Measurements from ENCODE around the gene CBX6. TPM values are rescaled to one million over a fixed set of nuclear protein-coding genes. Genes with fewer than 3 reads are reported as not detected.

CBX6 gene
- total and polyA plus RNA-seq, 4 donors, result 14.6 to 79.2 (median 23.3) TPM

GRCh38 chr22:38901111-38901641, 29.2 kb upstream of the CBX6 start:
- no peak for ATAC-seq (ENCODE audit: insufficient read depth, low FRiP score)
- Histone ChIP-seq H3K27me3 (ENCODE audit: control insufficient read depth in 3 of 3, insufficient read depth in 3 of 3, low read length in 2 of 3) (no peaks in the 10 kb centered on the region), H3K27ac (ENCODE audit: low read depth in 1 of 2, low read length in 1 of 2) (no peak overlapping the region), H3K4me1 (ENCODE audit: control insufficient read depth in 5 of 5, insufficient read depth in 5 of 5, low read length in 5 of 5) (no peaks in the 10 kb centered on the region), H3K9me3 (ENCODE audit: control insufficient read depth in 4 of 4, insufficient read depth in 3 of 4, low read length in 3 of 4) (peaks cover 0 to 5% (median under 1%) of the 10 kb centered on the region in 4 donors), H3K4me3 (no peak overlapping the region), H3K9ac (ENCODE audit: insufficient read depth in 1 of 2, low read length in 2 of 2) (no peak overlapping the region), H3K36me3 (ENCODE audit: control insufficient read depth in 4 of 4, insufficient read depth in 4 of 4, low read length in 4 of 4) (no peaks in the 10 kb centered on the region)
- no peak for DNase-seq
- TF ChIP-seq CTCF (IDR thresholded peaks at IDR 0.05; ENCODE audit: control extremely low read depth, extremely low read depth), result no peak
- WGBS, 2 donors, result 50 to 58% methylated on average over 5 of the region's 5 CpGs

GRCh38 chr22:38900677-38901076, 28.7 kb upstream of the CBX6 start:
- WGBS, 2 donors, result 29 to 43% methylated on average over 5 of the region's 5 CpGs
- DNase-seq (no peak), ATAC-seq (ENCODE audit: insufficient read depth, low FRiP score) (no peak)
- no peaks in the 10 kb centered on the region for H3K27me3 ChIP-seq (ENCODE audit: control insufficient read depth in 3 of 3, insufficient read depth in 3 of 3, low read length in 2 of 3)
- peaks cover 0 to 5% (median under 1%) of the 10 kb centered on the region in 4 donors for H3K9me3 ChIP-seq (ENCODE audit: control insufficient read depth in 4 of 4, insufficient read depth in 3 of 4, low read length in 3 of 4)
- TF ChIP-seq CTCF (IDR thresholded peaks at IDR 0.05; ENCODE audit: control extremely low read depth, extremely low read depth), result no peak
- no peak overlapping the region for H3K9ac ChIP-seq (ENCODE audit: insufficient read depth in 1 of 2, low read length in 2 of 2)
- H3K4me3 ChIP-seq, result no peak overlapping the region
- no peaks in the 10 kb centered on the region for H3K4me1 ChIP-seq (ENCODE audit: control insufficient read depth in 5 of 5, insufficient read depth in 5 of 5, low read length in 5 of 5)
- no peaks in the 10 kb centered on the region for H3K36me3 ChIP-seq (ENCODE audit: control insufficient read depth in 4 of 4, insufficient read depth in 4 of 4, low read length in 4 of 4)
- H3K27ac ChIP-seq (ENCODE audit: low read depth in 1 of 2, low read length in 1 of 2), result no peak overlapping the region

GRCh38 chr22:38891256-38891655, 19.2 kb upstream of the CBX6 start:
- no peak for TF ChIP-seq CTCF (IDR thresholded peaks at IDR 0.05; ENCODE audit: control extremely low read depth, extremely low read depth)
- Histone ChIP-seq H3K27me3 (ENCODE audit: control insufficient read depth in 3 of 3, insufficient read depth in 3 of 3, low read length in 2 of 3) (no peaks in the 10 kb centered on the region), H3K36me3 (ENCODE audit: control insufficient read depth in 4 of 4, insufficient read depth in 4 of 4, low read length in 4 of 4) (no peaks in the 10 kb centered on the region), H3K9me3 (ENCODE audit: control insufficient read depth in 4 of 4, insufficient read depth in 3 of 4, low read length in 3 of 4) (no peaks in the 10 kb centered on the region), H3K4me3 (no peak overlapping the region), H3K27ac (ENCODE audit: low read depth in 1 of 2, low read length in 1 of 2) (no peak overlapping the region), H3K4me1 (ENCODE audit: control insufficient read depth in 5 of 5, insufficient read depth in 5 of 5, low read length in 5 of 5) (no peaks in the 10 kb centered on the region), H3K9ac (ENCODE audit: insufficient read depth in 1 of 2, low read length in 2 of 2) (no peak overlapping the region)
- ATAC-seq (ENCODE audit: insufficient read depth, low FRiP score) (no peak), DNase-seq (no peak)
- 73 to 78% methylated on average over 9 of the region's 9 CpGs for WGBS, 2 donors

- H3K9ac ChIP-seq (ENCODE audit: insufficient read depth in 1 of 2, low read length in 2 of 2), result no peak overlapping the region
- H3K27me3 ChIP-seq (ENCODE audit: control insufficient read depth in 3 of 3, insufficient read depth in 3 of 3, low read length in 2 of 3), result no peaks in the 10 kb centered on the region
- 85 to 87% methylated on average over 5 of the region's 5 CpGs for WGBS, 2 donors
- H3K4me1 ChIP-seq (ENCODE audit: control insufficient read depth in 5 of 5, insufficient read depth in 5 of 5, low read length in 5 of 5), result no peaks in the 10 kb centered on the region
- TF ChIP-seq CTCF (IDR thresholded peaks at IDR 0.05; ENCODE audit: control extremely low read depth, extremely low read depth), result no peak
- DNase-seq, result no peak
- no peak for ATAC-seq (ENCODE audit: insufficient read depth, low FRiP score)
- H3K9me3 ChIP-seq (ENCODE audit: control insufficient read depth in 4 of 4, insufficient read depth in 3 of 4, low read length in 3 of 4), result no peaks in the 10 kb centered on the region
- H3K27ac ChIP-seq (ENCODE audit: low read depth in 1 of 2, low read length in 1 of 2), result no peak overlapping the region
- no peaks in the 10 kb centered on the region for H3K36me3 ChIP-seq (ENCODE audit: control insufficient read depth in 4 of 4, insufficient read depth in 4 of 4, low read length in 4 of 4)
- no peak overlapping the region for H3K4me3 ChIP-seq
Measured at GRCh38 chr22:38890377-38890776, 18.4 kb upstream of the CBX6 start.
